Esophagus squamous epithelium (tissue), 5 donors: ENCODE results near the gene MUC5AC. TPM values are rescaled to one million over a fixed set of nuclear protein-coding genes. Genes with fewer than 3 reads are reported as not detected.

ENCODE experiments used
- DNase-seq: peaks from one replicate; lab custom pipeline; 2025; lab: John Stamatoyannopoulos, UW
- H3K27ac ChIP-seq, 4 donors: fragments of 200-600 bp; sonication (generic); one replicate each; pipeline ENCODE4 v1.5.1; 2016 to 2019; ENCODE audit warnings: mild to moderate bottlenecking in 1 of 4
- H3K27me3 ChIP-seq, 4 donors: fragments of 200-600 bp; sonication (generic); 1 replicate in 3 of 4; 2 replicates in 1 of 4; pipeline versions ENCODE4 v1.5.1 to v1.6.0; 2017 to 2021; ENCODE audit warnings: antibody characterized with exemption in 1 of 4
- H3K36me3 ChIP-seq, 3 donors: fragments of 200-600 bp; sonication (generic); one replicate each; pipeline ENCODE4 v1.5.1; 2016 to 2019
- H3K4me1 ChIP-seq, 3 donors: fragments of 200-600 bp; sonication (generic); one replicate each; pipeline ENCODE4 v1.5.1; 2017 to 2019
- H3K4me3 ChIP-seq, 4 donors: fragments of 200-600 bp; sonication (generic); 1 replicate in 3 of 4; 2 replicates in 1 of 4; pipeline ENCODE4 v1.5.1; 2016 to 2019; ENCODE audit warnings: mild to moderate bottlenecking in 2 of 4, moderate library complexity in 1 of 4
- H3K9me3 ChIP-seq, 3 donors: fragments of 200-600 bp; sonication (generic); one replicate each; pipeline ENCODE4 v1.5.1; 2016 to 2019
- CTCF ChIP-seq, 6 experiments: fragments of 450-650 bp in 4 of 6; fragments of 200-600 bp in 2 of 6; sonication (generic) in 2 of 6; IDR thresholded peaks; one replicate each; pipeline ENCODE4 v1.5.1; 2016 to 2019; ENCODE audit warnings: antibody characterized with exemption in 6 of 6, mild to moderate bottlenecking in 4 of 6, moderate library complexity in 4 of 6
- POLR2A ChIP-seq, 4 donors: fragments of 450-650 bp; IDR thresholded peaks; one replicate each; pipeline ENCODE4 v1.6.1; 2017; ENCODE audit warnings: antibody characterized with exemption in 4 of 4, mild to moderate bottlenecking in 4 of 4, moderate library complexity in 3 of 4
- WGBS, 2 donors: methylation state at CpG; one replicate each; pipeline ENCODE4 v1.1.5; 2018; 5-methylcytosine and 5-hydroxymethylcytosine counted together
- intact Hi-C: fragments of 100-400 bp; cut with DNase I; formaldehyde crosslinking; loops from one replicate; pipeline ENCODE4 v1.15.0; 2022
- total RNA-seq, 4 donors: library from RNA; depleted of rRNA; stranded (reverse); fragments of >200 nt; gene quantifications; one replicate each; pipeline ENCODE4 v1.1.0, GENCODE V29; 2016
- donor health status: DM: yes; HTN: yes; CAD: no.

MUC5AC gene
- total RNA-seq, 4 donors from 2014 or later = under 0.01 to 1.5 TPM; not detected in 2

- WGBS, 2 donors = 75 to 79% methylated on average over 16 to 20 of the region's 22 CpGs
- H3K9me3 ChIP-seq = no peaks in the 10 kb centered on the region
- no peaks in the 10 kb centered on the region for H3K4me1 ChIP-seq
- DNase-seq = no peak
- TF ChIP-seq CTCF (IDR thresholded peaks at IDR 0.05) (no peak), POLR2A (IDR thresholded peaks at IDR 0.05) (no peak)
- no peak overlapping the region for H3K27ac ChIP-seq
- H3K27me3 ChIP-seq = peaks cover 0 to 41% (median 0%) of the 10 kb centered on the region in 4 donors
- intact Hi-C loops = no loop called here
- no peaks in the 10 kb centered on the region for H3K36me3 ChIP-seq
- H3K4me3 ChIP-seq = no peak overlapping the region
Observed at GRCh38 chr11:1175461-1176223, 17.9 kb downstream of the MUC5AC start.

- no peak for DNase-seq
- intact Hi-C loops = no loop called here
- peaks cover 0 to 49% (median 0%) of the 10 kb centered on the region in 4 donors for H3K27me3 ChIP-seq
- 100% methylated on average over 2 of the region's 32 CpGs; no CpG with 5 or more reads in 1 of the 2 donors for WGBS, 2 donors
- H3K9me3 ChIP-seq = no peaks in the 10 kb centered on the region
- no peak overlapping the region for H3K4me3 ChIP-seq
- no peaks in the 10 kb centered on the region for H3K4me1 ChIP-seq
- no peak overlapping the region for H3K27ac ChIP-seq
- TF ChIP-seq CTCF (IDR thresholded peaks at IDR 0.05) (no peak), POLR2A (IDR thresholded peaks at IDR 0.05) (no peak)
- no peaks in the 10 kb centered on the region for H3K36me3 ChIP-seq
Observed at GRCh38 chr11:1176224-1177019, 18.7 kb downstream of the MUC5AC start.

GRCh38 chr11:1177020-1177770, 19.4 kb downstream of the MUC5AC start:
- Histone ChIP-seq H3K4me1 (no peaks in the 10 kb centered on the region), H3K36me3 (no peaks in the 10 kb centered on the region), H3K27ac (no peak overlapping the region), H3K9me3 (no peaks in the 10 kb centered on the region), H3K4me3 (no peak overlapping the region), H3K27me3 (peaks cover 0 to 51% (median 0%) of the 10 kb centered on the region in 4 donors)
- TF ChIP-seq POLR2A (IDR thresholded peaks at IDR 0.05) = no peak
- no peak for TF ChIP-seq CTCF (IDR thresholded peaks at IDR 0.05)
- no peak for DNase-seq
- intact Hi-C loops = no loop called here
- 57 to 82% methylated on average over 7 to 13 of the region's 34 CpGs for WGBS, 2 donors

GRCh38 chr11:1177771-1178090, 20.0 kb downstream of the MUC5AC start:
- no peaks in the 10 kb centered on the region for H3K4me1 ChIP-seq
- TF ChIP-seq POLR2A (IDR thresholded peaks at IDR 0.05) (no peak), CTCF (IDR thresholded peaks at IDR 0.05) (no peak)
- intact Hi-C loops = no loop called here

More at GRCh38 chr11:1177771-1178090, 20.0 kb downstream of the MUC5AC start:
- H3K36me3 ChIP-seq = no peaks in the 10 kb centered on the region
- WGBS, 2 donors = 70 to 88% methylated on average over 5 to 12 of the region's 12 CpGs
- no peak overlapping the region for H3K27ac ChIP-seq
- peaks cover 0 to 51% (median 0%) of the 10 kb centered on the region in 4 donors for H3K27me3 ChIP-seq
- no peak overlapping the region for H3K4me3 ChIP-seq
- DNase-seq = no peak
- no peaks in the 10 kb centered on the region for H3K9me3 ChIP-seq
